ENCODE measurements around the gene PIGL.

- TF ChIP-seq TAF1 (IDR thresholded peaks at IDR 0.05; ENCODE audit: borderline replicate concordance, low read depth, low read length) = no peak
- TF ChIP-seq POLR2AphosphoS5 (IDR thresholded peaks at IDR 0.05; ENCODE audit: low read depth, low read length) = no peak
- TF ChIP-seq POLR2A (IDR thresholded peaks at IDR 0.05; ENCODE audit: low read depth, low read length) = no peak
Observed at GRCh38 chr17:16302856-16303255, 85.8 kb downstream of the PIGL start.
